HG02571 (cell line): ENCODE data around the gene MEIOSIN.

Experiments
- ATAC-seq: cut with Tn5 transposase; IDR thresholded peaks from one replicate; pipeline ENCODE4 v1.9.1; 2021; ENCODE audit warnings: mild to moderate bottlenecking, moderate library complexity; ENCODE audit not compliant: unreplicated experiment

Gene MEIOSIN

DNA sequence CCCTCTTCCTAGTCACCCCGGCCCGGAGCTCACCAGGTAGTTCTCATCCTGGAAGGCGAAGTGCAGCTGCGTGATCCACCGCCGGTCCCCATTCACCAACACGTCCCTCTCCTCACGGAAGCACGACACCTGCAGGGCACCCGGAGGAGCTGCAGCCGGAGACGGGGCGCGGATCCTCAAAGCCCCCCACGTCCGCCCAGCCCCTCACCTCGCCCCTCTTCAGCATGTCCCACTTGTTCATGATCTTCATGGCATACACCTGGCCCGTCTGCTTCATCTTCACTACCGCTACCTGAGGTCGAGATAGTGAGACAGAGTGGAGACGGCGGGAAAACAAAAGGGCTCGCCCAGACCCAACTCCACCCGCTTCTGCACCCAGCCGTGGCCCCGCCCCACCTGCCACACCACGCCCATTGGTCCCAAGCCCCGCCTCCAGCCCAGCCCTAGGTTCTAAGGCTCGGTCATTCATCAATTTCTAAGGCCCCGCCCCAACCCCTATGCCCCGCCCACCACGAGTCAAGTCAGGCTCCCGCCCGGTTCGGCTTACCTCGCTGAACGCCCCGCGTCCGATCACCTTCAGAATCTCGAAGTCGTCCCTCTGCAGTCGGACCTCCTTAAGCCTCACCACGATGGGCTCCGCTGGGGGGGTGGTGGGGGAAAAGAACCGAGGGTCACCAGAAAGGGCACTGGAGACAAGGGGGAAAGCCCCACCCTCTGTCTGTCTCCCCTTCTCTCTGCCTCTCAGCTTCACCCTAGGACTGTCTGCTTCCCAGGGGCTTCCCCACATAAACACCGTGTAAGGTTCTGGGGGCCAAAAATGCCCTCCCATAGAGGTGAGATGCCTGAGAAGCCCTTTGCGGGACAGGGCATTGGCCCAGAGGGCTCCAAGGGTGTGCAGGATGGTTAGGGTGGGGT lies 46.2 kb downstream of the MEIOSIN start:
- peak; percentile 68 for ATAC-seq

DNA sequence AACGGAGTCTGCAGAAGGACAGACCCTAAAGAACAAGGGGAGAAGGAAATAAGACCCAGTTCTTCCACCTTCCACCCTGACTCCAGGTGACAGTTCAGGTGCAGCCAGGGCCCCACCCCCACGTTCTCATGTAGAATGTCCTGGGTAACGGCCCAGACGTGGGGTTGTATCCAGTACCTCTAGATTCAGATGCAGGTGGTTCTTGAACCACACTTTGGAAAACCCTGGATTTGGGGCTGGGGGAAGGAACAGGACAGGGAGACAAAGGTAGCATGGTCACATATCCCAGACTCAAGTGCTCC lies 46.9 kb downstream of the MEIOSIN start:
- no peak for ATAC-seq

DNA sequence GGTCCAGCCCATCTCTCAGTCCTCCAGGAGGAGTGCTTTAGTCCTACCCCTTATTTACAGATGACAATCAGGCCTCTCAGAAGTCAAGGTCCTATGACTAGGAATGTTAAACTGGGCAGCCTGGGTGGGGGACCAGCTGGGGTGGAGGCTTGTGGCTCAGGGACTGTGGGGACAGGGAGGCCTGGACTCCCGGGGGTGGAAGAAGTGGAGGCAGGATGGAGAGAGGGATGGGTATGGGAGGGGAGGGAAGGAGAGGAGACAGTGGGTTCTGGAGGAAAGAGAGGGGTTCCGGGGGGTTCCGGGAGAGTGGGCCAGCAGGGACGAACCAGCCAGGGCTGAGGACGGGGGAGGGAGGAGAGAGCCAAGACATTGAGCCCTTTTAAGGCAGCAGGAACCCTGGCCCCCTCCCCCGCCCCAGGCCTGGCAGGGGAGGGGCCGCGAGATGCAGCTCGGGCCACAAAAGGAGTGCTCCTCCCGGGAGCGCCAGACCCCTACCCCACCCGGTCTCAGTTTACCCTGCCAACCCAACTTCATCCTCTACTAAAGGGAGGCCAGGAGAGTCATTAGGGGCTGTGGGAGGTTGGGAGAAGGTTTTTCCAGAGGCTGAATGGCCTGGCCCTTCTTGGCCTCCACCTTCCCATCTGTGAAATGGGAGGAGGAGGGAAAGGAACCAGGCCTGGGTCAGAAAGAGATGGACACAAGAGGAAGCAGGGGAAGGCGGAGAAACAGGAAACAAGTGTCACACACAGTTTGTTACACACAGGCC lies 47.4 kb downstream of the MEIOSIN start:
- ATAC-seq, result no peak

DNA sequence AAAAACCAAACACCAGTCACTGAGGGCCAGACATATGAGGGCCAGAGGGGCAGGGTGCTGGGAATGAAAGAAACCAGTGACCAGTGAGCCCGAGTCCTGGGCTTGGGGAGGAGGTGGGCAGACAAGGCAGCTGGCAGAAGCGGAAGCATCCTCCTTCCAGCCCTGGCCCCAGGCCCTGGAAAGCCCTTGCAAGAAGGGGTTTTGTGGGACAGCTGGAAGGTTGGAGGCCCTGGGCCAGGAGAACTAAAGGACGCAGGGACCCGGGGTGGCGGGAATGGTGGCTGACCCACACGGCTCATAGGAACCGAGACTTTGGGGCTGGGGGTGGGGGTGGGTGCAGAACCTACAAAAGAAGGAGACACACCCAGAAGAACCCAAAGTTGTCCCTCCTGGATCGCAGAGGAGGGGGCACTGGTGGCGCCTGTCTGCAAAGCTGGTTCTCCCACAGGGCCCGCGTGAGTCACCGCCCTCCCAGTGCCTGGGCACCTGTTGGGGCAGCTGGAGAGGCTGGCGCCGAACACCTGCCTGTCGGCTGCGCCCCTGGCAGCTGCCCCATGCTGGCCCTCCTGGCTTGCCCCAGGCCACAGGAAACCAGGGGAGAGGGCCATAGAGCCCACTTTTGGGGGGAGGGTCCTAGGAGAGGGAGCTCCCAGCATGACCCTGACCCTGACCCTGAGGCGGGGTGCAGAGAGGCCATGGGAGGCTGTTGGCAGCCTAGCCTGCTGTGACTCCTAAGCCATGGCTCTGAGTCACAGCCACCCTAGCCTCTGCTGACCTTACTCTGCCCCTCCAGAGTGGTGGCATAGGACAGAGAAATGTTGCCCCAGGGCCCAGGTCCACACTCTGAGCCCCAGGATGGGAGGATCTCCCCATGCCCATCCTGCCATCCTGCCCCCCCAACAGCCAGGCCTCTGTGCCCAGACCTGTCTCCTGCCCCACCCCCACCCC lies 48.2 kb downstream of the MEIOSIN start:
- no peak for ATAC-seq

DNA sequence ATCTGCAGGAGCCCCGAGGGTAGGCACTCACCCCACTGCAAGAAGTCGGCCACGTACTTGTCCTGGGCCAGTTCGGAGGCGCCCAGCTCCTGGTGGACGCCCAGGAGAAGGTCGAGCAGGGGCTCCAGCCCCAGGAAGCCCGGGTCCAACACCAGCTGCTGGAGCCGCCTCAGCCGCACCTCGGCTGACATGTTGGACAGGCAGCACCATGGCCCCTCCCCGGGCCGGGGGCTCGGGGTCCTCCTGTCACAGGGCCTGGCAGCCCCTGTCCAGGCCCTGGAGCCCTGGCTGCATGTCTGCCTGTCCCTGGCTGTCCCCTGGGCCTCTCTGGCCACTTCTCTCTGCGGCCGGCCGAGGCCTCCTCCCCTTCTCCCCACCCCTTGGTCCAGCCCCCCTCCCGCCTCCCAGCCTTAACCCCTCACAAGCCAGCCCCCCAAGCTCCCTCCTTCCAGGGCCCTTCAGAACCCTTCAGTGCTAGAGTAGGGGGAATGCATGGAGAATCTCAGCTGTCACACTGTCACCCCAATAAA lies 49.0 kb downstream of the MEIOSIN start, which contains the start of gene DMPK:
Gene DMPK (minus strand): TSS at position 329 of the 530 bp plus-strand sequence. CDS start 138 bp downstream, at position 191.
- no peak for ATAC-seq

DNA sequence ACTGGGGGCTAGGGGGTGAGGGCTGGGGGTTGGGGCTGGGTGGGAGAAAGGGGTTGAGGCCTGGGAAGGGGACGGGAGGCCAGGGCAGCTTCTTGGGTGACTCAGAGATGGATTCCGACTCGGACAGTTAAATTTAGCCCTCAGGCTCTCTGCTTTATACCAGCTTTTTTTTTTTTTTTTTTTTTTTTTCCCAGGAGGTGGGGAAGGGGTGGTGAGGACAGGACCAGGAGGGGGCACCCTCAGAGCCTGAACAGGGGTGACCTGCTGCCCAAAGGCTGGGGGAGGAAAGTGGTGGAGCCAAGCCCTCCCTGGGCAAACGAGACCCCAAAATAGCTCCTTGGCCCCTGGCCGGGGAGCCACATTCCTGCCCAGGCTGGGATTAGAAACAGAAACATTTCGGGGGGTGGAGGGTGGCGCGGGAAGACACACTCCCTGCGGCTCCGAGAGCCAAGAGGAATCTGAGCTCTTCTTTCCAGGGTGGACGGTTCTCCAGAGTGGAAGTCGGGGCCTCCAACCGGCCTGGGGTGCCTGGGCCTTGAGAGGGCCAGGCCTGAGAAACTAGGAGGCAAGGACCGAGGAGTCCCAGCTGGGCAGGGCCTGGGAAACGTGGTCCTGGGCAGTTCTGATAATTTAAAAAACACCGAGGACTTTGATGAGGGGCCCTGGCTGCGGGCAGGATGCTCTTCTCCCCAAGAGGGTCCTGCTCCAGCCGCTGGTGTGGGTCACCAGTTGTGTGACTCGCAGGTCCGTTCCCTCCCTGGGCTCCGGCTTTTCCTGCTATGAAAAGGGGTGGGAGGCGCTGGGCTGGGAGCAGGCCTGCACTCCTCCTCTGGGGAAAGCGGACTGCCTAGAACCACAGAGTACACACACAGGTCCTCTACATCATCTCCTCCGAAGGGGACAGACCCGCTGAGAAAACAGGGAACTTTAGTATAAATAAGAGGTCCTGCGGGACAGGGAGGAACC lies 49.9 kb downstream of the MEIOSIN start:
- no peak for ATAC-seq

DNA sequence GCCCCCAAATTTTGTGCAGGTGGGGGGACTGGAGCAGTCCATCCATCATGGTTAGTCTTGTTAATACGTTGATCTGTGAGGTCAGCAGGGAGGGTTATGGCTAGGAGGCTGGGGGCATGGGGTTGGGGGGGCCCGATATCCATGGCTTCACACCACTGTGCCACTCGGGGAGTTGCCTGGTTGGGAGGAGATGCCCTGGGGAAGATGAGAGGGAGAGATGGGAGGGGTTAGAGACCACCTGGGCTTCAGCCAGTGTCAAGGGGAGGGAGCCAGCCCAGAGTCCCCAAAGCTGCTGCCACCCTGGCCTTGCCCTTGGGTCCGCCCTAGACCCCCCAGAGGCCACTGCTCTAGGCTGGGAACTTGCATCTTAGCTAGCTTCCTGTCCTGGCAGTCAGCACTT lies 50.9 kb downstream of the MEIOSIN start:
- no peak for ATAC-seq

DNA sequence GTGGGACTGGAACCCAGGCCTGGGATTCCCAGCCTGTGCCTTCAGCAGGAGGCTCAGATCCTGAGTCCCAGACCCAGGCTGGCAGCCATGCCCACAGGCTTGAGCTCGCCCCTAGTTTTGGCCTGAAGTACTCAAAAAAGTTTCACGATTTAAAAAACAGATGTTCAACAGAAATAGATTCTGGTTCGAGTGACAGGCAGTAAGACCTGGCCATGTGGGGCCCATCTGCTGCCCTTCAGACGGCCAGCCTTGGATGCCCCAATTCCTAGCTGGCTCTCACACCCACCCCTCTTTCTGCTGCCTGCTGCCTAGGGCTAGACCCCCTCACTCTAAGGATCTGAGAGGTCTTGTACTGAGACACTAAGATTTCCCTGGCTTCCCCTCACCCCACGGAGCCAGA lies 51.9 kb downstream of the MEIOSIN start:
- ATAC-seq, result no peak

DNA sequence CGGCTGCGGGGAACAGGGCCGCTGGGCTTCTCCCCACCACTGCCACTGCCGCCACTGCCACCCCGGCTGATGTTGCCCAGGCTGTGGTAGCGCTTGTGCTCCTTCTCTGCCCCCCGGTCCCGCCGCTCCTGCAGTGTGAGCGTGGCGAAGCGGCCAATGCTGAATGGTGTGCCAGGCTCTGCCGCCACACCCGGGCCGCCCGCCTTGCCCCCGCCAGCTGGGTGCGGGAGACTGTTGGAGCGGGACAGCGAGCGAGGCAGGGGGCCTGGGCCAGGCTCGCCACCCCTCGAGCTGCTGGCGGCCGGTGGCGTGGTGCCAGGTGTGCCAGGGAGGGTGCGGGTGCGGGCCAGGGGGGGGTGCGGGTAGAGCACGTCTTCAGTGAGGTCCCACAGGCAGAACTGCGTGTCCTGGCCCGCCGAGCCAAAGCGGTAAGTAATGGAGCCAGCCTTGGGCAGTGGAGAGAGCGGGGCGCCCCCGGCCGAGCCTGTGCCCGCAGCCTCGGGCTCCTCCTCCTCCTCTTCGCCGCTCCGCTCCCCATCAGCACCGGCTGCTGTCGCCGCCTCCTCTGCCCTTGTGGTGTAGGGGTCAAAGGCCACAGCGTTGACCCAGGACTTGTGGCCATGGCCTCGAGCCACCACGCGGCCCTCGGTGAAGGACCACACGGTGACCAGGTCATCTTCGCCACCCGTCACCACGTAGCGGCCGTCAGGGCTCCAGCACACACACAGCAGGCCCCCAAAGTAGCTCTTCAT lies 52.7 kb downstream of the MEIOSIN start:
- no peak for ATAC-seq

DNA sequence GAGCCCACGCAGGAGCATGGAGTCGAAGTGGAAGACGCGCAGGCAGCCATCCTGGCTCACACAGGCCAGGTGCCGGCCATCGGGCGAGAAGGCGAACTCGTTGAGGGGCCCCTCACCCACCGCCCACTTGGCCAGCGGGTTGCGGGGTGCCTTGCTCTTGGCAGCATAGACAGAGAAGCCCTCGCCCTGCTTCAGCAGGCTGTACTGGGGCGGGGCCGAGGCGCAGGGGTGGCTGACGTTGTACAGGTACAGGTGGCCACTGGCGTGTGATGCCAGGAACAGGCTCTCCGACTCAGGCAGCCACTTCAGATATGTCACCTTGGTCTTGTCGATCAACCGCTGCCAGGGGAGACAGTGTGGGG lies 53.3 kb downstream of the MEIOSIN start:
- no peak for ATAC-seq

DNA sequence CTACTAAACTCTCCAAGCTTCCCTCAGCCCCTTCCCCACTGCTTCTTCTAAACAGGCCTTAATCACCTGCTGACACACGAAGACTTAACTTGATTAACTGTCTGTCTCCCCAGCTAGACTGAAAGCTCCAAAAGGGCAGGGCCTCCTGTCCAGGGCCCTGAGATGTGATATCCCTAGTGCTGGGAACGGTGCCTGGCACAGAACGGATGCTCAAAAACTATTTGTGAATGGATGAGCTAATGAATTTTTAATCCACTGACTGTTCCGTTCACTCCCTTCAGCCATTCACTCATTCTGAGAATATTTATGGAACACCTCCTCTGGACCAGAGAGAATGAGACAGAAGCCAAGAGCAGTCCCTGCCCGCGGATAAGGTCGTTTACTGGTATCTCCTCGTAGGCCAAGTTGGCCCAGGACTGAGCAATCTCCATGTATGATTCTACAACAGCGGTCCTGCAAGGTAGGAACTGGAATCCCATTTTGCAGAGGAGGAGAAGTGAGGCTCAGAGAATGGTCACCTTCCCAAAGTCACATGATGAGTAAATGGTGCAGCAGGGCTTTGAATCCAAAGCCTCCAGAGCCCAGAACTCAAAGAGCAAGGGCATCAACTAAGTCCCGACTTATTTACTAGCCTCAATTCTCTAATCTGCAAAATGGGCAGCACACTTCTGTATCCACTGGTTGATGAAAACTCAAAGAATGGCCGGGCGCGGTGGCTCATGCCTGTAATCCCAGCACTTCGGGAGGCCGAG lies 56.0 kb downstream of the MEIOSIN start:
- no peak for ATAC-seq

DNA sequence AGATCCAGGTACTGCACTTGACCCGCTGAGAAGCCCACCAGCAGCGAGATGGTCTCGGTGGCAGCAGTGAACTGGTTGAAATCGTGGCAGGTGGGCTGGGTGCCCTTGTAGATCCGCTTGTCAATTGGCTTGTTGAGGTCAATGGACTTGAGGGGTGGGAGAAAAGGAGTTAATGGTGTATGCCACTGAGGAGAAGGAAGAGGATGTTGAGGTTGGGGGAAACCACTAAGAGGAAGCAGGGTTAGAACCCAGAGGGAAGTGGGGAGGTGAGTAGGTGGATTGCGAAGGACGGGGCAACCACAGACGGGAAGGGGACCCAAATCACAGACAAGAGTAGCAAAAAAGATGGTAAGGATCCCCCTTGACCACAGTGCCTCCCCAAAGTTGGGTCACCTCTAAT lies 57.7 kb downstream of the MEIOSIN start:
- ATAC-seq, result no peak

DNA sequence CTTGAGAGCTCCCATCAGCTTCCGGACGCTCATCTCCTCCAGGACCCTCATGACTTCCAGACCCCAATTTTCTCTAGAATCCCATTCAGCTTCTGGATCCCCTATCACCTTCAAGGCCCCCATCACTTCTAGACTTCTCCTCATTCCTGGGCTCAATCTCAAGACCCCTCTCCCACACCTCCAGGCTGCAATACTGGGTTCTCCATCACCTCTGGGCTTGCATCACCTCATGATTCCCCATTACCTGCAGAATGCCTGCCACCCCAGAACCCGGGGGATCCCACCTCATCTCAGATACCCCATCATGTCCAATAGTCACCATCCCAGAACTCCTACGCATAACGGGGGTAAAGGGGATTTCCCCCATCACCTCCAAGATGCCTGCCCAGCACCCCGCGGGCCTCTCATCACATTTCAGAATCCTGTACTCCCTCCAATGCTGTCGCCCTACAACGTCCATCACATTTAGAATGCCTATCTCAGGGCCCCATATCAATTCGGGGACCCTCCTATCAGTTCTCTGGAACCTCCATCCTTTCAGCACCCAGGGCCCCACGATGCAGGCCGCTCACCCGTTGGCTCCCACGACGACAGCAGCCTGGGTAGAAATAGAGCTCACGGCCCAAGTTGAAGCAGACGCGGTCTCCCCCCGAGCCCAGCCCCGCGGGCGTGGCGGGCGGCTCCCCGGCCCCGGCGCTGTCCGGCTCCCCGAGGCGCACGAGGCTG lies 58.7 kb downstream of the MEIOSIN start:
- ATAC-seq, result no peak

DNA sequence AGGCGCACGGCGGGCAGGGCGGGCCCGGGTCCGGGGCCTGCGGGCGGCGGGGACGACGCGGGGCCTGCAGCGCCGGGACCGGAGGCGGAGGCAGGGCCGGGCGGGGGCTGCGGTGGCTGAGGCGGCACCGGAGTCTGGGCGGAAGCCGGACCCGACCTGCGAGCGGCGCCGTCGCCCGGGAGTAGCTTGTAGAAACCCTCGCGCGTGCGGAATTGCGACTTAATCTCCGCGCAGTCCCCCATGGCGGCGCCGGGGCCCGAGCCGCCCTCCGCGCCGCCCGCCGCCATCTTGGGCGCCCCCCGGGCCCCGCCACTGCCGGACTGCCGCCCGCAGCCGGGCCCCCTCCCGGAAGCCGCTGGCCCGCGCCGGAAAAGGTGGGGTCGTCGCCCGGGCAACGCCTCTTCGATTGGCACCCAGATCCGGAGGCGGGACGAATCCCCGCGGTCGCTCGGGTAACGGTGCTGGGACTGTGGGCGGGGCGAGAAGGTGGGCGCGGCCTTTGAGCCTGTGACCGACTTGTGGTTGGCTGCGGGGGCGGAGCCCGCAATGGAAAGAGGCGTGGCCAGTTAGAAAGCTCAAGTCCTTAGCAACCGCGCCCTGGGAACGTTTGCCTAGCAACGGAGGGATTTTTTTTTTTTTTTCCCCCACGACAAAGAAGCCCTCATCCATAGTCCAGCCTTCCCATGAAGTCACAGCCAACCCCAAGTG lies 59.4 kb downstream of the MEIOSIN start, which contains the start of gene DMWD:
Gene DMWD (minus strand): TSS at position 376 of the 708 bp plus-strand sequence. CDS start 89 bp downstream, at position 287.
- ATAC-seq, result peak; percentile 92

DNA sequence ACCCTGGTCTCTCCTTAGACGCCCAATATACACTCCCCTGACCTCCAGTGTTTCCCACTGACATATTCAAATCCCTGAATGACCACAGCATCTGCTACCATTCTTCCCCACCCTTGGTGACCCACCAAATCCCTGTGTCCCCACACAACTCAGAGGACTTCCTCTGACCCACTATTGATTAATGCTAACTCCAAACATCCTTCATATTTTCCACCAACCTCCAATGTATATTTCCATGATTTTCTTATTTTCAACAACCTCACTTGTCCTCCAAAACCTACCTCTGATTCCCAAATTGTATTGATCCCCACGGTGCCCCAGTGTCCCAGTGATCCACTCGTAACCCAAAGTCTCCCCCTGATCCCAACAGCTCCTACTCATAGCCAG lies 59.9 kb downstream of the MEIOSIN start:
- ATAC-seq, result no peak

DNA sequence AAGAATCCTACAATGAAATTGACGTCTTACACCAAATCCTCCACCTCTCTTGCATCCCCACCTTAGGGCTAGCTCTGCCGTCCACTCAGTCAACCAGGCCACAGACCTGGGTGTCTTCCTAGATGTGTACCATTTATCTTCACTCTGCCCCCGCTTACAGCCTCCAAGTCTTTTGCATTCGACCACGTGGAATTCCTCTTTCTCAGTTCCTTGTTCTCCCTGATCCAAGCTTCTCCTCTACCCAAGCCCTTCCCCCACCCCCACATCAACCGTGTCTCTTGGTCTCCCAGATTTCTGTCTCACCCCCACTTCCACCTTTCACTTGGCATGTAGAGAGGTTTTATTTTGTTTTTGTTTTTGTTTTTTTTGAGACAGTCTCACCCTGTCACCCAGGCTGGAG lies 60.6 kb downstream of the MEIOSIN start:
- ATAC-seq, result no peak

DNA sequence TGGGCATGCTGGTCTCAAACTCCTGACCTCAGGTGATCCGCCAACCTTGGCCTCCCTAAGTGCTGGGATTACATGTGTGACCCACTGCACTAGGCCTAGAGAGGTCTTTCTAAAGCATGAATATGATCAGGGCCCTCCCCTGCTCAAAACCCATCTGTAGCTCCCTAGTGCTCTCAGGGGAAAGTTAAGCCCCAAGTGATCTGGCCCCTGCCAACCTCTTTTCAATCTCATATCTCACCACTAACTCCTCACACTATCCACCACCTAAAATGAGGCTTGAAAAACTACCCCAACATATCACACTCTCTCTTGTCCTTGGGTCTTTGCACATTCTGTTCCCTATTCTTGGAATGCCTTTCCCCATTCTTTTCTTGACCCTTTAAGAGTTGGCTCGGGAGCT lies 61.4 kb downstream of the MEIOSIN start:
- no peak for ATAC-seq
